ENCODE data around the gene CEP68.
"Not testable (repeated sequence)": the region's sequence is repeated elsewhere in the genome, so short reads cannot be mapped to it uniquely, and the experiment has no call there.

The CEP68 gene

GRCh38 chr2:65077898-65078297 lies 21.7 kb downstream of the CEP68 start:
- DNase-seq (ENCODE audit: low read depth, low spot score): no peak

GRCh38 chr2:65079017-65079416 lies 22.8 kb downstream of the CEP68 start:
- no peak for DNase-seq (ENCODE audit: low read depth, low spot score)

- no peak for DNase-seq (ENCODE audit: low read depth, low spot score)
These were observed 25.0 kb downstream of the CEP68 start for GRCh38 chr2:65081232-65081685.

GRCh38 chr2:65085148-65085547 lies 28.9 kb downstream of the CEP68 start:
- DNase-seq (ENCODE audit: low read depth, low spot score): no peak

- DNase-seq (ENCODE audit: low read depth, low spot score): no peak
These were observed 36.6 kb downstream of the CEP68 start for GRCh38 chr2:65092791-65093190.

GRCh38 chr2:65093211-65093610 lies 37.0 kb downstream of the CEP68 start:
- no peak for DNase-seq (ENCODE audit: low read depth, low spot score)

- no peak for DNase-seq (ENCODE audit: low read depth, low spot score)
These were observed 40.7 kb downstream of the CEP68 start for GRCh38 chr2:65096948-65097347.

- DNase-seq (ENCODE audit: low read depth, low spot score): no peak
These were observed 41.6 kb downstream of the CEP68 start for GRCh38 chr2:65097844-65098243.

GRCh38 chr2:65098741-65099140 lies 42.5 kb downstream of the CEP68 start:
- DNase-seq (ENCODE audit: low read depth, low spot score): no peak

GRCh38 chr2:65101071-65101470 lies 44.9 kb downstream of the CEP68 start:
- DNase-seq (ENCODE audit: low read depth, low spot score): no peak

- DNase-seq (ENCODE audit: low read depth, low spot score): no peak
These were observed 46.9 kb downstream of the CEP68 start for GRCh38 chr2:65103013-65103715.

GRCh38 chr2:65107530-65107929 lies 51.3 kb downstream of the CEP68 start:
- DNase-seq (ENCODE audit: low read depth, low spot score): no peak

GRCh38 chr2:65108780-65109179 lies 52.6 kb downstream of the CEP68 start:
- DNase-seq (ENCODE audit: low read depth, low spot score): no peak

- DNase-seq (ENCODE audit: low read depth, low spot score): no peak
These were observed 56.4 kb downstream of the CEP68 start for GRCh38 chr2:65112633-65113032.

- DNase-seq (ENCODE audit: low read depth, low spot score): no peak
These were observed 57.0 kb downstream of the CEP68 start for GRCh38 chr2:65113229-65113628.

- DNase-seq (ENCODE audit: low read depth, low spot score): no peak
These were observed 57.6 kb downstream of the CEP68 start for GRCh38 chr2:65113816-65114215.

- no peak for DNase-seq (ENCODE audit: low read depth, low spot score)
These were observed 58.7 kb downstream of the CEP68 start for GRCh38 chr2:65114921-65115320.

GRCh38 chr2:65116645-65117044 lies 60.4 kb downstream of the CEP68 start:
- no peak for DNase-seq (ENCODE audit: low read depth, low spot score)

- DNase-seq (ENCODE audit: low read depth, low spot score): no peak
These were observed 64.9 kb downstream of the CEP68 start for GRCh38 chr2:65120990-65121693.

GRCh38 chr2:65122313-65122712 lies 66.1 kb downstream of the CEP68 start:
- no peak for DNase-seq (ENCODE audit: low read depth, low spot score)

GRCh38 chr2:65125457-65125856 lies 69.2 kb downstream of the CEP68 start:
- not testable (repeated sequence) for DNase-seq (ENCODE audit: low read depth, low spot score)

GRCh38 chr2:65128297-65129190 lies 72.3 kb downstream of the CEP68 start:
- DNase-seq (ENCODE audit: low read depth, low spot score): no peak
